ENCODE measurements around the gene ABCA13.

Gene ABCA13

GRCh38 chr7:48402721-48403120 lies 231.5 kb downstream of the ABCA13 start:
- no peak overlapping the region for H3K27ac ChIP-seq
- no peaks in the 10 kb centered on the region for H3K9me3 ChIP-seq
- intact Hi-C loops (cut with DNase I; ENCODE audit: low total_unique reads) = no loop called here
- no peaks in the 10 kb centered on the region for H3K4me1 ChIP-seq
- no peaks in the 10 kb centered on the region for H3K36me3 ChIP-seq
- H3K4me3 ChIP-seq = no peak overlapping the region
- no peak for DNase-seq
- no peaks in the 10 kb centered on the region for H3K27me3 ChIP-seq
- TF ChIP-seq CTCF (IDR thresholded peaks at IDR 0.05) = no peak

- Histone ChIP-seq H3K36me3 (no peaks in the 10 kb centered on the region), H3K4me1 (no peaks in the 10 kb centered on the region), H3K4me3 (no peak overlapping the region), H3K27me3 (no peaks in the 10 kb centered on the region), H3K27ac (no peak overlapping the region), H3K9me3 (no peaks in the 10 kb centered on the region)
- no peak for TF ChIP-seq CTCF (IDR thresholded peaks at IDR 0.05)
- intact Hi-C loops (cut with DNase I; ENCODE audit: low total_unique reads) = no loop called here
- DNase-seq = no peak
Observed at GRCh38 chr7:48408731-48409130, 237.5 kb downstream of the ABCA13 start.

GRCh38 chr7:48411619-48412018 lies 240.4 kb downstream of the ABCA13 start:
- Histone ChIP-seq H3K4me3 (no peak overlapping the region), H3K4me1 (no peaks in the 10 kb centered on the region), H3K9me3 (no peaks in the 10 kb centered on the region), H3K27ac (no peak overlapping the region), H3K36me3 (no peaks in the 10 kb centered on the region), H3K27me3 (no peaks in the 10 kb centered on the region)
- DNase-seq = no peak
- intact Hi-C loops (cut with DNase I; ENCODE audit: low total_unique reads) = no loop called here
- no peak for TF ChIP-seq CTCF (IDR thresholded peaks at IDR 0.05)

GRCh38 chr7:48414011-48414732 lies 242.9 kb downstream of the ABCA13 start:
- TF ChIP-seq CTCF (IDR thresholded peaks at IDR 0.05) = no peak
- no peaks in the 10 kb centered on the region for H3K36me3 ChIP-seq
- DNase-seq = no peak
- H3K9me3 ChIP-seq = no peaks in the 10 kb centered on the region
- H3K27ac ChIP-seq = no peak overlapping the region
- intact Hi-C loops (cut with DNase I; ENCODE audit: low total_unique reads) = no loop called here
- no peaks in the 10 kb centered on the region for H3K4me1 ChIP-seq
- no peaks in the 10 kb centered on the region for H3K27me3 ChIP-seq
- no peak overlapping the region for H3K4me3 ChIP-seq

- no peaks in the 10 kb centered on the region for H3K4me1 ChIP-seq
- no peak for DNase-seq
- TF ChIP-seq CTCF (IDR thresholded peaks at IDR 0.05) = no peak
- no peaks in the 10 kb centered on the region for H3K36me3 ChIP-seq
- H3K27me3 ChIP-seq = no peaks in the 10 kb centered on the region
- H3K4me3 ChIP-seq = no peak overlapping the region
- intact Hi-C loops (cut with DNase I; ENCODE audit: low total_unique reads) = no loop called here
- no peak overlapping the region for H3K27ac ChIP-seq
- no peaks in the 10 kb centered on the region for H3K9me3 ChIP-seq
Observed at GRCh38 chr7:48416327-48416908, 245.2 kb downstream of the ABCA13 start.
